Measurements from ENCODE around the gene PRORP.

GRCh38 chr14:35133542-35134328 lies 11.4 kb downstream of the PRORP start:
- TF ChIP-seq POLR2A (IDR thresholded peaks at IDR 0.05; ENCODE audit: control extremely low read depth in 1 of 2, low read depth in 2 of 2, low read length in 2 of 2) (no peak), JUND (IDR thresholded peaks at IDR 0.05; ENCODE audit: low read length) (no peak), ATF2 (IDR thresholded peaks at IDR 0.05; ENCODE audit: low read length) (no peak), EZH2 (IDR thresholded peaks at IDR 0.05; ENCODE audit: low read depth, low read length, severe bottlenecking) (no peak), KDM5A (IDR thresholded peaks at IDR 0.05; ENCODE audit: low read length) (no peak), TAF1 (IDR thresholded peaks at IDR 0.05; ENCODE audit: low read depth, low read length) (no peak), CTCF (IDR thresholded peaks at IDR 0.05; ENCODE audit: control extremely low read depth in 1 of 3, insufficient read depth in 1 of 3, low read depth in 1 of 3, low read length in 3 of 3) (no peak), MAFK (IDR thresholded peaks at IDR 0.05; ENCODE audit: low read depth, low read length) (no peak), ZNF274 (IDR thresholded peaks at IDR 0.05; ENCODE audit: borderline replicate concordance, extremely low read depth, low read length) (no peak), POLR2AphosphoS5 (IDR thresholded peaks at IDR 0.05; ENCODE audit: low read depth, low read length) (no peak)

Measured in H1 (cell line).